Breast epithelium (tissue), 4 donors: ENCODE measurements around the gene CLSTN2. TPM values are rescaled to one million over a fixed set of nuclear protein-coding genes. Genes with fewer than 3 reads are reported as not detected.

Experiments
- DNase-seq, 2 donors: peaks; one replicate each; pipeline ENCODE4 v3.0.0-alpha.2; 2019; ENCODE audit warnings: low spot score in 2 of 2
- H3K27ac ChIP-seq, 2 donors: fragments of 200-600 bp; sonication (generic) in 1 of 2; one replicate each; pipeline ENCODE4 v1.5.1; 2016 to 2019; ENCODE audit warnings: mild to moderate bottlenecking in 1 of 2
- H3K27me3 ChIP-seq, 2 donors: fragments of 200-600 bp; sonication (generic) in 1 of 2; one replicate each; pipeline versions ENCODE4 v1.5.1 to v1.6.0; 2017 to 2019; ENCODE audit warnings: control low read depth in 1 of 2, mild to moderate bottlenecking in 1 of 2
- H3K36me3 ChIP-seq: fragments of 200-600 bp; one replicate; pipeline ENCODE4 v1.5.1; 2019
- H3K4me1 ChIP-seq, 2 donors: fragments of 200-600 bp; sonication (generic); one replicate each; pipeline ENCODE4 v1.5.1; 2016 to 2019; ENCODE audit warnings: control low read depth in 1 of 2
- H3K4me3 ChIP-seq, 3 donors: fragments of 200-600 bp; sonication (generic); 1 replicate in 2 of 3; 2 replicates in 1 of 3; pipeline ENCODE4 v1.5.1; 2016 to 2019; ENCODE audit warnings: mild to moderate bottlenecking in 3 of 3, moderate library complexity in 2 of 3
- H3K9me3 ChIP-seq, 2 donors: fragments of 200-600 bp; sonication (generic) in 1 of 2; one replicate each; pipeline ENCODE4 v1.5.1; 2016 to 2019; ENCODE audit warnings: control low read depth in 1 of 2
- CTCF ChIP-seq, 3 donors: fragments of 450-650 bp; IDR thresholded peaks; one replicate each; pipeline ENCODE4 v1.5.1; 2016 to 2017; ENCODE audit warnings: antibody characterized with exemption in 3 of 3, mild to moderate bottlenecking in 3 of 3, moderate library complexity in 3 of 3
- POLR2A ChIP-seq: fragments of 450-650 bp; IDR thresholded peaks from one replicate; pipeline ENCODE4 v1.6.1; 2016; ENCODE audit warnings: antibody characterized with exemption, mild to moderate bottlenecking, moderate library complexity
- POLR2AphosphoS5 ChIP-seq, 3 donors: sonication (generic); formaldehyde crosslinking; IDR thresholded peaks; one replicate each; pipeline ENCODE4 v1.6.1; 2017; ENCODE audit warnings: antibody characterized with exemption in 3 of 3
- intact Hi-C: fragments of 100-400 bp; cut with DNase I; formaldehyde crosslinking; loops from one replicate; pipeline ENCODE4 v1.15.1; 2023; ENCODE audit warnings: low total_unique reads
- total RNA-seq, 3 donors: library from RNA; depleted of rRNA; stranded (reverse); fragments of >200 nt; gene quantifications; one replicate each; pipeline ENCODE4 v1.1.0, GENCODE V29; 2016

Gene CLSTN2
- total RNA-seq, 3 donors from 2014 or later, result 15.5 to 75.5 (median 33.1) TPM

- TF ChIP-seq POLR2AphosphoS5 (IDR thresholded peaks at IDR 0.05) (no peak), POLR2A (no peak), CTCF (IDR thresholded peaks at IDR 0.05) (no peak)
These were observed 381.0 kb downstream of the CLSTN2 start for GRCh38 chr3:140315955-140316354.

GRCh38 chr3:140316466-140316865 lies 381.5 kb downstream of the CLSTN2 start:
- no peak for DNase-seq
- Histone ChIP-seq H3K4me3 (no peak overlapping the region), H3K4me1 (no peaks in the 10 kb centered on the region), H3K27me3 (no peaks in the 10 kb centered on the region), H3K9me3 (no peaks in the 10 kb centered on the region), H3K36me3 (no peaks in the 10 kb centered on the region), H3K27ac (no peak overlapping the region)
- intact Hi-C loops, result no loop called here
- TF ChIP-seq POLR2A (no peak), CTCF (IDR thresholded peaks at IDR 0.05) (no peak), POLR2AphosphoS5 (IDR thresholded peaks at IDR 0.05) (no peak)

More at GRCh38 chr3:140315955-140316354, 381.0 kb downstream of the CLSTN2 start:
- Histone ChIP-seq H3K4me1 (no peaks in the 10 kb centered on the region), H3K27me3 (no peaks in the 10 kb centered on the region), H3K36me3 (no peaks in the 10 kb centered on the region), H3K9me3 (no peaks in the 10 kb centered on the region), H3K4me3 (no peak overlapping the region), H3K27ac (no peak overlapping the region)
- DNase-seq, result no peak
- intact Hi-C loops, result no loop called here

- intact Hi-C loops, result no loop called here
- TF ChIP-seq POLR2AphosphoS5 (IDR thresholded peaks at IDR 0.05) (no peak), POLR2A (no peak), CTCF (IDR thresholded peaks at IDR 0.05) (no peak)
- no peaks in the 10 kb centered on the region for H3K27me3 ChIP-seq
- DNase-seq, result no peak
- H3K4me3 ChIP-seq, result no peak overlapping the region
- H3K36me3 ChIP-seq, result no peaks in the 10 kb centered on the region
- no peaks in the 10 kb centered on the region for H3K4me1 ChIP-seq
- no peaks in the 10 kb centered on the region for H3K9me3 ChIP-seq
- H3K27ac ChIP-seq, result no peak overlapping the region
These were observed 381.9 kb downstream of the CLSTN2 start for GRCh38 chr3:140316868-140317400.

GRCh38 chr3:140319739-140320138 lies 384.8 kb downstream of the CLSTN2 start:
- H3K4me1 ChIP-seq, result no peaks in the 10 kb centered on the region
- H3K4me3 ChIP-seq, result no peak overlapping the region
- TF ChIP-seq CTCF (IDR thresholded peaks at IDR 0.05) (no peak), POLR2A (no peak), POLR2AphosphoS5 (IDR thresholded peaks at IDR 0.05) (no peak)
- no peak overlapping the region for H3K27ac ChIP-seq
- H3K27me3 ChIP-seq, result no peaks in the 10 kb centered on the region
- no peaks in the 10 kb centered on the region for H3K9me3 ChIP-seq
- DNase-seq, result no peak
- H3K36me3 ChIP-seq, result no peaks in the 10 kb centered on the region
- intact Hi-C loops, result no loop called here

GRCh38 chr3:140323561-140323960 lies 388.6 kb downstream of the CLSTN2 start:
- no peak for TF ChIP-seq CTCF (IDR thresholded peaks at IDR 0.05)
- no peak for TF ChIP-seq POLR2A
- no peak for TF ChIP-seq POLR2AphosphoS5 (IDR thresholded peaks at IDR 0.05)

More at GRCh38 chr3:140323561-140323960, 388.6 kb downstream of the CLSTN2 start:
- H3K4me3 ChIP-seq, result no peak overlapping the region
- intact Hi-C loops, result no loop called here
- H3K36me3 ChIP-seq, result no peaks in the 10 kb centered on the region
- no peaks in the 10 kb centered on the region for H3K27me3 ChIP-seq
- H3K4me1 ChIP-seq, result no peaks in the 10 kb centered on the region
- H3K9me3 ChIP-seq, result no peaks in the 10 kb centered on the region
- H3K27ac ChIP-seq, result no peak overlapping the region
- no peak for DNase-seq
